ENCODE measurements around the gene NFAT5. TPM values are rescaled to one million over a fixed set of nuclear protein-coding genes. Genes with fewer than 3 reads are reported as not detected.

The NFAT5 gene
- polyA plus RNA-seq, 2 of the 4 experiments (the other 2 are of a cell fraction) = 9.5 to 45.1 TPM

DNA sequence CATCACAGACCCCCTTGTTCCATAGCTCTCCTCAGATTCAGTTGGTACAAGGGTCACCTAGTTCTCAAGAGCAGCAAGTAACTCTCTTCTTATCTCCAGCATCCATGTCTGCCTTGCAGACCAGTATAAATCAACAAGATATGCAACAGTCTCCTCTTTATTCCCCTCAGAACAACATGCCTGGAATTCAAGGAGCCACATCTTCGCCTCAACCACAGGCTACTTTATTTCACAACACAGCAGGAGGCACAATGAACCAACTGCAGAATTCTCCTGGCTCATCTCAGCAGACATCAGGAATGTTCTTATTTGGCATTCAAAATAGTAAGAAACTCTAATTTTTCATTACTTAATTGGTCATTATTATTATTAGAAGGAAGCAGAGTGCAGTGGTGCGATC, 128.2 kb downstream of the NFAT5 start:
- no peak for DNase-seq (ENCODE audit: low read depth in 1 of 2, low spot score in 1 of 2)
- Histone ChIP-seq H3K9me3 (no peaks in the 10 kb centered on the region), H3K4me3 (no peak overlapping the region), H3K4me2 (no peak overlapping the region), H3K4me1 (peaks cover 12% of the 10 kb centered on the region; the same call in 1 of the 3 replicates), H3K27ac (no peak overlapping the region)
- no peak for ATAC-seq
- 92% methylated on average over 2 of the region's 2 CpGs for WGBS (ENCODE audit: missing lambda C conversion rate)
- ChIA-PET CTCF (interaction anchor here (1.1 kb wide), 2 partner anchors 10 to 15 kb away, joined by 3 to 5 read pairs; no protein-coding TSS in a partner anchor), POLR2A (interaction anchor here (0.6 kb wide), 1 partner anchor 109 kb away, joined by 3 read pairs; no protein-coding TSS in a partner anchor)
- FAIRE-seq = no peak
- TF ChIP-seq SMC3 (IDR thresholded peaks at IDR 0.05) = no peak
- no peak for TF ChIP-seq E2F6 (IDR thresholded peaks at IDR 0.05; ENCODE audit: borderline replicate concordance, low read depth)
- TF ChIP-seq GATA3 (IDR thresholded peaks at IDR 0.05; ENCODE audit: borderline replicate concordance) = no peak

DNA sequence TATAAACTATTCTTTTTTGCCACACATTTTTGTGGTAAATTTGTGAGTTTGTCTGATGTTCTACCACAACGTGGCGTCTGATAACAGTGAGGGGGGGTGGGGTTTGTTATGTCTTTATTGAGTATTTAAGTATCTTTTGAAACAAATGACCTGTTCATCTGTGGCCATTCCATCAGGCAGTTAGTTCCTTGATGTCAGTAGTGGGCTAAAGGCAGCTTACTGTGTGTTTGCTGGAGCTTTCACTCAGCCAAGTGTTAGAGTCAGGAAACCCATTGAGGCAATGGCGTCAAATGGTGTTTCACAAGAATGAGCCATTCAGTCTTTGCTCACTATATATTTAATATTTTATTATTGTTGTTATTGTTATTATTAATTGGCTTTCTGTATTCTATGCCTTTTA, 132.6 kb downstream of the NFAT5 start:
- ATAC-seq = no peak
- POLR2A ChIA-PET = no interaction called here
- no peak for FAIRE-seq
- no peak for DNase-seq (ENCODE audit: low read depth in 1 of 2, low spot score in 1 of 2)
- TF ChIP-seq, protein P1, sequence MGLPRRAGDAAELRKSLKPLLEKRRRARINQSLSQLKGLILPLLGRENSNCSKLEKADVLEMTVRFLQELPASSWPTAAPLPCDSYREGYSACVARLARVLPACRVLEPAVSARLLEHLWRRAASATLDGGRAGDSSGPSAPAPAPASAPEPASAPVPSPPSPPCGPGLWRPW (IDR thresholded peaks at IDR 0.05) = no peak
- no peak for TF ChIP-seq TFCP2L1 (CRISPR knock-in tag; IDR thresholded peaks at IDR 0.05)
- TF ChIP-seq MAZ (IDR thresholded peaks at IDR 0.05; ENCODE audit: borderline replicate concordance, low read depth, low read length) = no peak
- TF ChIP-seq CHD4 (IDR thresholded peaks at IDR 0.05; ENCODE audit: borderline replicate concordance) = no peak
- TF ChIP-seq CBX2 (IDR thresholded peaks at IDR 0.05; ENCODE audit: borderline replicate concordance, low read depth) = no peak
- no peak for TF ChIP-seq RAD21 (conservative IDR thresholded peaks at IDR 0.05 in 1 of 2, IDR thresholded peaks at IDR 0.05 in 1 of 2)
- TF ChIP-seq ZFP36 (IDR thresholded peaks at IDR 0.05; ENCODE audit: borderline replicate concordance, partially characterized antibody) = no peak
- TF ChIP-seq ZC3H11A (IDR thresholded peaks at IDR 0.05) = no peak
- TF ChIP-seq HEYL (CRISPR knock-in tag; IDR thresholded peaks at IDR 0.05) = no peak
- TF ChIP-seq, protein P2, sequence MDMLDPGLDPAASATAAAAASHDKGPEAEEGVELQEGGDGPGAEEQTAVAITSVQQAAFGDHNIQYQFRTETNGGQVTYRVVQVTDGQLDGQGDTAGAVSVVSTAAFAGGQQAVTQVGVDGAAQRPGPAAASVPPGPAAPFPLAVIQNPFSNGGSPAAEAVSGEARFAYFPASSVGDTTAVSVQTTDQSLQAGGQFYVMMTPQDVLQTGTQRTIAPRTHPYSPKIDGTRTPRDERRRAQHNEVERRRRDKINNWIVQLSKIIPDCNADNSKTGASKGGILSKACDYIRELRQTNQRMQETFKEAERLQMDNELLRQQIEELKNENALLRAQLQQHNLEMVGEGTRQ (IDR thresholded peaks at IDR 0.05) = no peak
- no peak for TF ChIP-seq RFX5 (IDR thresholded peaks at IDR 0.05)
- no peak for TF ChIP-seq MAFK (IDR thresholded peaks at IDR 0.05; ENCODE audit: partially characterized antibody)
- no peak for TF ChIP-seq HOXA7 (CRISPR knock-in tag; IDR thresholded peaks at IDR 0.05)
- no peak for TF ChIP-seq ZSCAN20 (CRISPR knock-in tag; IDR thresholded peaks at IDR 0.05)
- TF ChIP-seq CTCF (IDR thresholded peaks at IDR 0.05) = no peak
- TF ChIP-seq FOSL2 (IDR thresholded peaks at IDR 0.05) = no peak
- no peak for TF ChIP-seq FOSL2 (CRISPR knock-in tag; IDR thresholded peaks at IDR 0.05)
- no peak for TF ChIP-seq NPAS2 (CRISPR knock-in tag; IDR thresholded peaks at IDR 0.05; ENCODE audit: borderline replicate concordance)
- no peak for TF ChIP-seq E2F6 (IDR thresholded peaks at IDR 0.05; ENCODE audit: borderline replicate concordance, low read depth)
- TF ChIP-seq PBX3 (IDR thresholded peaks at IDR 0.05) = no peak
- TF ChIP-seq JUNB (IDR thresholded peaks at IDR 0.05) = no peak
- no peak overlapping the region for H3K4me3 ChIP-seq
- no peak overlapping the region for H3K4me2 ChIP-seq
- H3K4me1 ChIP-seq = peaks cover 16% of the 10 kb centered on the region
- WGBS (ENCODE audit: missing lambda C conversion rate) = 90% methylated on average over 3 of the region's 3 CpGs
- no peaks in the 10 kb centered on the region for H3K9me3 ChIP-seq
- CTCF ChIA-PET = interaction anchor here (0.9 to 2.6 kb wide), 3 partner anchors 12 to 302 kb away, joined by 3 to 9 read pairs (median 6); no protein-coding TSS in a partner anchor
- H3K27ac ChIP-seq = no peak overlapping the region
